GM12864 (cell line): ENCODE measurements around the gene TTYH2.
"Not testable (repeated sequence)": the region's sequence is repeated elsewhere in the genome, so short reads cannot be mapped to it uniquely, and the experiment has no call there.

Experiments used
- DNase-seq: peaks from one replicate; pipeline ENCODE4 v3.0.0-alpha.2; 2011; ENCODE audit warnings: low read depth
- H3K4me3 ChIP-seq: 2 replicates; pipeline ENCODE4 v1.5.1; 2011; ENCODE audit warnings: mild to moderate bottlenecking, low read depth, low read length, control low read depth
- TF ChIP-seq, protein P1 (sequence below): IDR thresholded peaks from 2 replicates; pipeline ENCODE4 v1.5.1; 2011; ENCODE audit warnings: low read depth, mild to moderate bottlenecking, moderate library complexity, low read length, control low read depth, inconsistent platforms; ENCODE audit errors: missing control alignments

The TTYH2 gene

GRCh38 chr17:74262601-74263000 is 49.2 kb downstream of the TTYH2 start:
- DNase-seq, result no peak
- TF ChIP-seq, protein P1, sequence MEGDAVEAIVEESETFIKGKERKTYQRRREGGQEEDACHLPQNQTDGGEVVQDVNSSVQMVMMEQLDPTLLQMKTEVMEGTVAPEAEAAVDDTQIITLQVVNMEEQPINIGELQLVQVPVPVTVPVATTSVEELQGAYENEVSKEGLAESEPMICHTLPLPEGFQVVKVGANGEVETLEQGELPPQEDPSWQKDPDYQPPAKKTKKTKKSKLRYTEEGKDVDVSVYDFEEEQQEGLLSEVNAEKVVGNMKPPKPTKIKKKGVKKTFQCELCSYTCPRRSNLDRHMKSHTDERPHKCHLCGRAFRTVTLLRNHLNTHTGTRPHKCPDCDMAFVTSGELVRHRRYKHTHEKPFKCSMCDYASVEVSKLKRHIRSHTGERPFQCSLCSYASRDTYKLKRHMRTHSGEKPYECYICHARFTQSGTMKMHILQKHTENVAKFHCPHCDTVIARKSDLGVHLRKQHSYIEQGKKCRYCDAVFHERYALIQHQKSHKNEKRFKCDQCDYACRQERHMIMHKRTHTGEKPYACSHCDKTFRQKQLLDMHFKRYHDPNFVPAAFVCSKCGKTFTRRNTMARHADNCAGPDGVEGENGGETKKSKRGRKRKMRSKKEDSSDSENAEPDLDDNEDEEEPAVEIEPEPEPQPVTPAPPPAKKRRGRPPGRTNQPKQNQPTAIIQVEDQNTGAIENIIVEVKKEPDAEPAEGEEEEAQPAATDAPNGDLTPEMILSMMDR, result no peak
- H3K4me3 ChIP-seq, result no peak overlapping the region

- DNase-seq, H3K4me3 ChIP-seq: not testable (repeated sequence)
Measured at GRCh38 chr17:74267054-74267453, 53.7 kb downstream of the TTYH2 start.

DNA sequence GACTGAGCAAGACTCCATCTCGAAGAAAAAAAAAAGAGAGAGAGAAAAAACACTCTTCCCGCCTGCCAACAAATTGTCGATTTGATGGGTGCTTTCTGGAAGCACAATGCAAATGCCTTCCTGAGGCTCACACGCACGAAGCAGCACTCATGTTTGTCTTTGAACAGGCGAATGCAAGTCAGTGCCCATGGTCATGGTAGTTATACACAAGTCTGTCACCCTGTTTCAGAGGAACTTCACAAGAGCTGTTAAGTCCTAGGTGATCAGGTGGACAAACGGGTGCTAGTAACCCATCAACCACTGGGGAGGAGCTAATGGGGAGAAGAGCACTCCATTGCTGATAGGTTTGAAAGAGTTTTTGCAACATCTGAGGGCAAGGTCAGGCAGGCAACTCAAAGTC is 54.2 kb downstream of the TTYH2 start:
- DNase-seq, result no peak
- TF ChIP-seq, protein P1, result no peak
- H3K4me3 ChIP-seq, result no peak overlapping the region

DNA sequence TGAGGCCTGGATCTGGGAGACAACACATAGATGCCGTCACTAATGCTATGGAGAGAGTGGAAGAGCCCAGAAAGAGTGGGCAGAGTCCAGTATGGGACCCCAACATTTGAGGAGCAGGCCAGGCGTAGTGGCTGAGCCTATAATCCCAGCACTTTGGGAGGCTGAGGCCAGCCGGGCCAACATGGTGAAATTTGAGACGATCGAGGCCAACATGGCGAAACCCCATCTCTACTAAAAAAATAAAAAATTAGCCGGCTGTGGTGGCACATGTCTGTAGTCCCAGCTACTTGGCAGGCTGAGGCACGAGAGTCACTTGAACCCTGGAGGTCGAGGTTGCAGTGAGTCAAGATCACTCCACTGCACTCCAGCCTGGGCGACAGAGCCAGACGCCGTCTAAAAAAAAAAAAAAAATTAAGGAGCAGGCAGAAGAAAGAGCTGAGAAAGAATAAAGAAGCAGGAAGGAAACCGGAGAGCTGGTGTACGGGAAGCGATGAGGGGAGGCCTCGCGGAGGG is 54.7 kb downstream of the TTYH2 start:
- H3K4me3 ChIP-seq, result no peak overlapping the region
- TF ChIP-seq, protein P1, result no peak
- no peak for DNase-seq

- TF ChIP-seq, protein P1, result no peak
- H3K4me3 ChIP-seq, result no peak overlapping the region
- DNase-seq, result no peak
Measured at GRCh38 chr17:74268558-74268957, 55.2 kb downstream of the TTYH2 start.

- DNase-seq, result no peak
- TF ChIP-seq, protein P1, result no peak
- no peak overlapping the region for H3K4me3 ChIP-seq
Measured at GRCh38 chr17:74270333-74270732, 57.0 kb downstream of the TTYH2 start.

GRCh38 chr17:74271281-74271680 is 57.9 kb downstream of the TTYH2 start:
- TF ChIP-seq, protein P1, result no peak
- H3K4me3 ChIP-seq, result no peak overlapping the region
- DNase-seq, result no peak
